Loucy (cell line): ENCODE measurements around the gene ABCA5.

Source experiments
- CTCF ChIP-seq: fragments of 200-600 bp; sonication (generic); conservative IDR thresholded peaks from 2 replicates; pipeline ENCODE4 v1.5.1; 2014; ENCODE audit warnings: mild to moderate bottlenecking, antibody characterized with exemption, low read length
- EZH2phosphoT487 ChIP-seq: fragments of 200-600 bp; IDR thresholded peaks from 2 replicates; pipeline ENCODE4 v1.6.1; 2018; ENCODE audit warnings: antibody characterized with exemption, mild to moderate bottlenecking, moderate library complexity, borderline replicate concordance

- no peak for TF ChIP-seq CTCF
- TF ChIP-seq EZH2phosphoT487: no peak
Measured at GRCh38 chr17:69320210-69320907, 6.6 kb downstream of the ABCA5 start.
